Hematopoietic multipotent progenitor cell treated with erythropoietin and hydrocortisone succinate and interleukin-3 and kit ligand, for 6 days (in vitro differentiated cells): ENCODE results near the gene MAB21L3.
"Not testable (repeated sequence)": the region's sequence is repeated elsewhere in the genome, so short reads cannot be mapped to it uniquely, and the experiment has no call there.

Source experiments
- DNase-seq: peaks from one replicate; pipeline ENCODE4 v3.0.0-alpha.2; 2015

MAB21L3 gene

GRCh38 chr1:116139592-116140134 is 28.5 kb downstream of the MAB21L3 start:
- no peak for DNase-seq

- DNase-seq, result no peak
These were observed 33.0 kb downstream of the MAB21L3 start for GRCh38 chr1:116144151-116144550.

DNA sequence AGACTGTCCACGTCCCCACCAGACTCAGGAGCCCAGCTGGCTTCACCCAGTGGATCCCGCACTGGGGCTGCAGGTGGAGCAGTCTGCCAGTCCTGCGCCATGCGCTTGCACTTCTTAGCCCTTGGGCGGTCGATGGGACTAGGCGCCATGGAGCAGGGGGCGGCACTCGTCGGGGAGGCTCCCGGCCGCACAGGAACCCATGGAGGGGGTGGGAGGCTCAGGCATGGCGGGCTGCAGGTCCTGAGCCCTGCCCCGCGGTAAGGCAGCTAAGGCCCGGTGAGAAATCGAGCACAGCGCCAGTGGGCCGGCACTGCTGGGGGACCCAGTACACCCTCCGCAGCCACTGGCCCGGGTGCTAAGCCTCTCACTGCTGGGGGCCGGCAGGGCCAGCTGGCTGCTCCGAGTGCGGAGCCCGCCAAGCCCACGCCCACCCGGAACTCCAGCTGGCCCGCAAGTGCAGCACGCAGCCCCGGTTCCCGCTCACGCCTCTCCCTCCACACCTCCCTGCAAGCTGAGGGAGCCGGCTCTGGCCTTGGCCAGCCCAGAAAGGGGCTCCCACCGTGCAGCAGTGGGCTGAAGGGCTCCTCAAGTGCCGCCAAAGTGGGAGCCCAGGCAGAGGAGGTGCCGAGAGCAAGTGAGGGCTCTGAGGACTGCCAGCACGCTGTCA is 35.4 kb downstream of the MAB21L3 start:
- DNase-seq, result not testable (repeated sequence)

DNA sequence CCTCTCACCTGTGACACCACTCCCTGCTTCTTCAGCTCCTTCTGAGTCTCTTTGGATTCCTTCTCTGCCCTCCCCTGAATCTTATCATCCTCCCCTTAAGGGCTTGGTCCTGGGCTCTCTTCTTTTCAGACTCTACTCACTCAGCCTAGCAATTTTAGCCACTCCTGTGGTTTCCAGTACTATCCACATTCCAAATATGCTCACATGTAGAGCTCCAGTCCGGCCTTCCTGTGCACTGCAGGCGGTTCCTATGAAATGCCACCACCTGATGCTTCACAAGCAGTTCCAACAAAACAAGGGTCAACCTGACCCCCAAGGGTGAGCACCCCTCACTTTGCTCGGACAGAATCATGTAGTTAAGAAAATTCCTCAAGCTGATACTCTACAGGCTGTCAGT is 35.9 kb downstream of the MAB21L3 start:
- DNase-seq, result no peak

DNA sequence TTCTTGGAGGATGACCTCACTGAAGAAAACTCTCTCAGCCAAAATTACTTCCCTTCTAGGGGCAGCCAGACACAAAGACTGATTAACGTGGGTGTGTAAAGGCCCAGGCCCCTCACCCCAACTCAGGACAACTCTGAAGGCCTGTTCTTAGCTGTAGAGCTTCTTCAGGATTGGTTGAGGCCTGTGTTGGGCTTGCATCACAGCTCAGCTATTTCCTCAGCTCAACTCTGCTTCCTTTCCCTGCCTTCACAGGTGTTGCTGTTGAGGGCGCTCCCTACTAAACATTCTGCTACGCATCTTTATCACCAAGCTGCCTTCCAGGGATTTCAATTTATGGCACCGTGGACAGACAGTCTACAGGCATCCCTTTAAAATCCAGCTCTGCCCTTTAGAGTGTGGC is 36.8 kb downstream of the MAB21L3 start:
- no peak for DNase-seq

DNA sequence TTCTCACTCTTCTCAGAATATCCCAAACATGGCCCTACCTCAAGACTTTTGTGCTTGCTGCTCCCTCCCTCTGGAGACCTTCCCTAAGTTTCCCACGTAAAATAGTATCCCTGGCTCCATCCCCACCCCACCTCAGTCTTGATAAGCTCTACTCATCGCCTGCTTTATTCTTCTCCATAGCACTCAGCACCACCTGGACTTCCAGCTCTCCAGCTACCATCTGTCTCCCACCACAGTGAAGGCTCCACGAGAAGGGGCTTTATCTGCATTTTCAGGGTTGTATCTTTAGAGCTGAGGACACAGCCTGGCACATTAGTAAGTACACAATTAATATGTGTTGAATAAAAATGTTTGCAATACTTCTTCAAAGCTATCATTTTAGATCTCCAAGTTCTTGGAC is 37.8 kb downstream of the MAB21L3 start:
- DNase-seq, result no peak

- no peak for DNase-seq
These were observed 39.2 kb downstream of the MAB21L3 start for GRCh38 chr1:116150368-116150767.

DNA sequence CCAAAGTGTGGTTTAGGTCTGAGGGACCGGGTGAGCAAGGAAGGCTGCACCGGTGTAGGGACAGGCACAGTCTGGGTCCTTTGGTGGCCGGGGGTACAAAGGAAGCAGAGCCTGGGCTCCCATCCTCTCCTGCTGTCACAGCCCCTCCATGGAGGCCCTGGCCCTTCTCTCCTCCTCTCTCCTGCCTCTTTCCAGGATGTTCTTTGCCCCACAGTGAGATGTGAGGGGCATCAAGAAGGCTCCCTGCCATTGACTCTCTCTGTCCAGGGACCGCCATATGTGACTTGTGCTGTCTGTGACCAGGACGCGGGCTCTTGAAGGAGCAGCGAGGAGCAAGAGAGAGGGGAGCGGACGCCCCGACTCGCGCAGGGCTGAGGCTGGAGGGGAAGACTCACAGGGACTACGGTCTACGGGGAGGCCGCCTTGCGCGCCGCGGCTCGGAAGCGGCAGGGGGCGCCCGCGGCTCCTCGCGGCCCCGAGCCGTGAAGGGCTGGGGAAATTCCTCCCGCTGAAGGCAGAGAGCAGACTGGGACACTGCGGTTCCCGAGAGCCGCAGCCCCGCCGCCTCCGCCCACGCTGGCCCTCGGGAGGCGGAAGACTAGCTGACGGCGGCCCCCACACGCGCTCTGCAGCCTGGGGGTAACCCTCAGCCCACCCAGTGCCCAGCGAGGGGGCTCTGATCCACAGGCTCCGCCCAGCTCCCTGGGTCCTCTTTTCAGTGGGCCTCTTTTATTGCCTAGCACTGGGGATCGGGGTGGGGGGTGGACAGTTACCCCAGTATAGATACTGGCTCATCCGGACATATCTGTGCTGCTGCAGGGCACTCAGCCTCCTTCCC is 40.8 kb downstream of the MAB21L3 start:
- DNase-seq, result peak; percentile 83

DNA sequence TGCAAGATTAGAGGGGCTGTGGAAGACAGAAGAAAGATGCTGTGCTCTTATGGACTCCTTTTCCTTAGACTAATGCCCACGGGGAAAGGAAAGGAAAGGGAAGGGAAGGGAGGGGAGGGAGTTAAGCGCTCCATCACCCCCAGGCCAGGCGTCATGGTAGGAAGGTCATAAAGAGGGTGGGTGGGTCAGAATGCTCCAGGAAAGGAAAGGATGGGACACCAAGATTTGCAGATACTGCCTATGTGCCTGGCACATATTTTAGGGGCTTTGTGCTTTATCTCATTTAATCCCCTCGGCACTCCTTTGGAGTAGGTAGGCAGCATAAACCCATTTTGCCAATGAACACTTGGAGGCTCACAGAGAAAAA is 41.4 kb downstream of the MAB21L3 start:
- DNase-seq, result no peak

DNA sequence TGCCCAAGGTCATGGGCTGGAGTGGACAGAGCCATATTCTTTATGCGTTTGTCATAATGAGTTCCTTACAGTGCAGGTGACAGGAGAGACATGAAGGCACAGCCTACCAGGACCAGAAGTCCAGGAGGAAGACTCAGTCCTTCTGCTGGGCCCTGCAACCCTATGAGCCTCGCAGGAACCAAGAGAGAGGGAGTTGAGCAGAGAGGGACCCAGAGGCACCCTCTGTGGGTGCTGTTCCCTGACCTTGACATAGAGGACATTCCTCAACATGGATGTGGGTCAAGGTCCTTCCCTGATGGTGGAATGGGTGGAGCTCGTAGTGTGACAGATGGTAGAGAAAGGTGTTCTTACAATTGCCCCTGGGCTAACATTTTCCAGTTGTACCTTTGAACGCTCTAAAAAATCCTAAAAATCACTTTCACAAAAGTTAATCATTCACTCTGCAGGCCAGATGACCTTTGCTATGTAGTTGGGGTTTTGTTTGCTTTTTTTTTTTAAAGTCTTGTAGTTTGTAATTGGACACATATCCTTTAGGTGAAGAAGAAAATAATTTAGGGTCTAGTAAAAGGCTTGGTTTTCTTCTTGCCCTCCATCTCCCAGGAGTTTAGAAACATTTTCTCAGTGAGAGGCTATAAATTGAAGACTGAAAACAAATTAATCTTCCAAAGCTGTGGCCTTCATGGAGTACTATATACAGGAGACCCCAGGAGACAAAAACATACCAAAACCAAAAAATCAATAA is 41.9 kb downstream of the MAB21L3 start:
- no peak for DNase-seq

GRCh38 chr1:116153692-116154031 is 42.5 kb downstream of the MAB21L3 start:
- no peak for DNase-seq

GRCh38 chr1:116154536-116154935 is 43.3 kb downstream of the MAB21L3 start:
- DNase-seq, result no peak

DNA sequence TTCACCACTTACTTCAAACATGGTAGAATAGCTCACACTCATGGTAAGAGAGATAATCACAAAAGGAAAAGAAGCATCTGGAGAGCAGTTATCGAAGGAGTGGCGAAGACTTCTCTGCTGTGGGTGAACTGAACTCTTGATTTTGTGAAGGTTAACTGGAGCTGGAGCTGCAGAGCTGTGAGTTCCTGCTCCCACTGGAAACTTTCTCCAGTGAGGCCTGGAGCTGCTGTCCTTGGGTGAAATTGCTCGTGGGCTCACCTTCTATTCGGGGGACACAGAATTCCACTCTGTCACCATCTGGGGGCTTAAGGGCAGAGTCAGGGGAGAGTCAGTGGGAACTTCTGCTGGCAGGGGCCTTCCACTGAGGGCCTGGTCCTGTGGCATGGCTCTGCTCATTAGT is 45.9 kb downstream of the MAB21L3 start:
- no peak for DNase-seq

GRCh38 chr1:116159177-116159576 is 48.0 kb downstream of the MAB21L3 start:
- DNase-seq, result no peak

- no peak for DNase-seq
These were observed 48.4 kb downstream of the MAB21L3 start for GRCh38 chr1:116159611-116160010.

GRCh38 chr1:116161390-116161789 is 50.2 kb downstream of the MAB21L3 start:
- DNase-seq, result no peak

- DNase-seq, result no peak
These were observed 50.7 kb downstream of the MAB21L3 start for GRCh38 chr1:116161877-116162390.

DNA sequence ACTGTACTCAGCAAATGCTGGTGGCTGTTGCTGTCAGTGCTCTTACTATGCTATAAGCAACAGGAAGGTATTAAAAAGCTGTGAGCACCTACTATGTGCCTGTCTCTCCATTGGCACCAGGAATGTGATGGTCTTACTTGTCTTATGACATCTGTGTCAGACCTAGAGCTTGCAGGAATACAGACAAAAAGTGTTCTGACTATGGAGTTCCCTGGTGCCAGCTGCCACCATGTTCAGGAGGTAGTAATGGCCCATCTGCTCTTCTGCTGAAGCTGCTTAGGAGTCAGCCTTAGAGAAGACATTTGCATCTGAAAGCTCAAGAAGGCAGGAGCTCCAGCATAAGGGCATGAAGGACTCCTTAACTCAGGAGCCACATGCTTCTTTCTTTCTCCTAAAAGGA is 52.3 kb downstream of the MAB21L3 start:
- no peak for DNase-seq

GRCh38 chr1:116164150-116164549 is 53.0 kb downstream of the MAB21L3 start:
- no peak for DNase-seq

DNA sequence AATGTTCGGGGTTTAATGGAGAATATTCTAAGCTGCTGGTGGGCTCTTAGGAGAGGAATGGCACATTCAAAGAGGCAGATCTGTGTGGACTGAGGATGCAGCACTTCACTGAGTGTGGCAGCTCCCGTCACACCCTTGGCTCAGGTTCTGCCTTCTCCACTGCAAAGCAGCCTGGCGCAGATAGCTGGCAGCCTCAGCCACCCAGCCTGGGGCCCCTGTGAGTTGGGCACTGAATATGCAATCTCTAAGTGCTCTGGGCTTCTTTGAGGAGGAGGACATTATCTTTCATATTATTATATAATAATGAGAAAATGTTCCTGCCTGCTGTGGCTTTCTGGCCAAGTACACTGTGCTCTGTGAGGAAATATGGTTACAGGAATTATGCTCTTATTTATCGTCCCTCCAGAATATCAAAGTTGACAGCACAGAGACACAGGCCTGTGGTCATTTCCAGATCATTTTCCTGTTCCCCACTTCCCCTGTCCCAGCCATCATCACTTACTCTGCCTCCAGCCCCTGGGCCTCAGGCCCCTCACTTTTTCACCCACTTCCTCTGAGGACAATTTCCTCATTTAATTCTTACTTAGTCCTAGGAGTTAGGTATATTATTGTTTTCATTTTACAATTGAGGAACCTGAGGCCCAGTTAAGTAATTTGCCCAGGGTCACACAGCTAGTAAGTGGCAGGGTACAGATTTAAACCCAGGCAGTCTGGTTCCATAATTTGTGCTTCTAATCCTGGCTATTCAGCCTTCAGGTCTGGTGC is 53.6 kb downstream of the MAB21L3 start:
- no peak for DNase-seq

- no peak for DNase-seq
These were observed 54.4 kb downstream of the MAB21L3 start for GRCh38 chr1:116165572-116165971.

DNA sequence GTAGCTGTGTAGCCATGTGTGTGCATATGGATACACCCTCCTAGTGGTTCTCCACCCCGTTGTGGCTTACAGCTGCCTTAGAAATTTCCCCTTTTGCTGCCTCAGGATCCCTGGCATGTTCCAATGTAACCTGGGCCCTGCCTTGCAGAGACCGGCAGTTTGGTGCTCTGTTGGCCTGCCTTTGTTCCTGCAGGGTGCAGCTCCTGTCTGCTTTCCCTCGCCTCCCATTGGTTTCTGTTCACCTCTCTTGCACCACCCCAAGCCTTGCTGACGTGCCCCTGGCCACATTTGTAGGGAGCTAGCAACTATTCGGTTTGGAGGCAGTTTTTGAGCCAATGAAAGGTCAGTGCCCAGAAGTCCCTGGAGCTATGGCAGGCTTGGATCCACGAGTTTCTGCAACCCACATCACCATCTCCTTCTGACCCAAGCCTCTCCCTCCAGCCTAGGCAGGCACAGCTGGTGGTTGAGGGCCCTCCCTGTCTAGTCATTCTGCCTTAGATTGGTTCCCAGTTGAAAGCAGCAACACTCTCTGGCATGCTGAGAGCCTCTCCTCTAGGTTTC is 54.9 kb downstream of the MAB21L3 start:
- DNase-seq, result no peak
